Astrocyte of the cerebellum (primary cell): ENCODE data around the gene THEMIS.

Experiments used
- DNase-seq: peaks from one replicate; pipeline ENCODE4 v3.0.0-alpha.2; 2011; ENCODE audit warnings: low read depth
- H3K4me3 ChIP-seq: 2 replicates; pipeline ENCODE4 v1.5.1; 2011; ENCODE audit warnings: mild to moderate bottlenecking, low read depth, low read length, moderate library complexity
- in situ Hi-C: cut with HindIII; loops from 2 replicates; pipeline ENCODE4 v1.10.0; 2017; ENCODE audit warnings: low sequenced_read_pairs
- TF ChIP-seq, protein P1 (sequence below): IDR thresholded peaks from 2 replicates; pipeline ENCODE4 v1.5.1; 2012; ENCODE audit warnings: low read length, low read depth, moderate library complexity, mild to moderate bottlenecking; ENCODE audit errors: missing control alignments

Gene THEMIS

DNA sequence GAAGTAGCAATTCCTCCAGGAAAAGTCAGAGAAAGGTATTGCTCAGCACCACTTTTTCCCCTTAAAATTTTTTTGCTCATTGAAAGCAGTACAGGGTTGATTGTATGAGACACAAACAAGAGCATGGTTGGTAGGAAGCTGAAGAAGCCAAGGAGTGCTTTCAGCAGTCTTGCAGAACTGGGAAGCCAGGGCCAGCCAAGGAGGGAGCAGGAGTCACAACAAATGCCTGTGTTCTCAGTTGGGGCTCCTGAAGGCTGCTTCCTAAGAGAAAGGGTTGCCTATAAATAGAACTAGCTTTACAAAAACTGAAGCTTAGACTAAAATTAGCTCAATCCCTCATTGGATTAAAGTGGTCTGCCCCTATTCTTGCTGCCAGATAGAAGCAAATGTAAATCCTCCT, 3.3 kb upstream of the THEMIS start:
- TF ChIP-seq, protein P1, sequence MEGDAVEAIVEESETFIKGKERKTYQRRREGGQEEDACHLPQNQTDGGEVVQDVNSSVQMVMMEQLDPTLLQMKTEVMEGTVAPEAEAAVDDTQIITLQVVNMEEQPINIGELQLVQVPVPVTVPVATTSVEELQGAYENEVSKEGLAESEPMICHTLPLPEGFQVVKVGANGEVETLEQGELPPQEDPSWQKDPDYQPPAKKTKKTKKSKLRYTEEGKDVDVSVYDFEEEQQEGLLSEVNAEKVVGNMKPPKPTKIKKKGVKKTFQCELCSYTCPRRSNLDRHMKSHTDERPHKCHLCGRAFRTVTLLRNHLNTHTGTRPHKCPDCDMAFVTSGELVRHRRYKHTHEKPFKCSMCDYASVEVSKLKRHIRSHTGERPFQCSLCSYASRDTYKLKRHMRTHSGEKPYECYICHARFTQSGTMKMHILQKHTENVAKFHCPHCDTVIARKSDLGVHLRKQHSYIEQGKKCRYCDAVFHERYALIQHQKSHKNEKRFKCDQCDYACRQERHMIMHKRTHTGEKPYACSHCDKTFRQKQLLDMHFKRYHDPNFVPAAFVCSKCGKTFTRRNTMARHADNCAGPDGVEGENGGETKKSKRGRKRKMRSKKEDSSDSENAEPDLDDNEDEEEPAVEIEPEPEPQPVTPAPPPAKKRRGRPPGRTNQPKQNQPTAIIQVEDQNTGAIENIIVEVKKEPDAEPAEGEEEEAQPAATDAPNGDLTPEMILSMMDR, result no peak
- DNase-seq, result no peak
- in situ Hi-C loops, result no loop called here
- no peak overlapping the region for H3K4me3 ChIP-seq

DNA sequence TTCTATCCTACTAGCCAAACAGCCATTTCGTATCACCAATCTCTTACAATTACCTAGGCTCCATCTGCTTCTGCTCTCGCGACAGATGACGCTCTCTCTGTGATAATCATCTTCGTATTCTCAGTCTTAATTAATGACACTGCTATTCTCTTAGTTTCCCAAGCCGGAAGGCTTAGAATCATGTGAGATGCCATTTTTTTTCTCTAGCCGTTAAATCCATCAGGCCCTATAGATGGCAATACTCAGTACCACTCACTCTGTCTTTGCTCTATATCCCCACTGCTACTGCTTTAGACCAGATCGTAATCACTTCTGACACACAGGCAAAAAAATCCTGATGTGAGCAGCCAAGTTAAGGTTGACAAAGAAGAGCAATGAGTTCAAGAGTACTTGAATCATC, 2.1 kb upstream of the THEMIS start:
- H3K4me3 ChIP-seq, result no peak overlapping the region
- no peak for DNase-seq
- in situ Hi-C loops, result no loop called here
- TF ChIP-seq, protein P1, result no peak

DNA sequence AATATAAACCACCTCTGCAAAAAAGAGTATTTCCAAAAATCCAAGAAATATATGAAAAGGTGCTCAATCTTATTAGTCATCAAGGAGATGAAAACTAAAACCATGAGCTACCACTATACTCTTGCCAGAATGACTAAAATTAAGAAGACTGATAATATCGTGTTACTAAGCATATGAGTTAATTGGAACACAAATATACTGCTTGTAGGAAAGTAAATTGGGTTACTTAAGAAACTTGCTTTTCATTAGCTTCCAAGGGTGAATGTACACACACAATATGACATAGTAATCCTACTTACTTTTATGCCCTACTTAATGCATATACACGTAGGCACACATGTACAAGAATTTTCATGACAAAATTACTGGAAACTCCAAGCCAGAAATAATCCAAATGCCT, 3.4 kb downstream of the THEMIS start:
- in situ Hi-C loops, result no loop called here

DNA sequence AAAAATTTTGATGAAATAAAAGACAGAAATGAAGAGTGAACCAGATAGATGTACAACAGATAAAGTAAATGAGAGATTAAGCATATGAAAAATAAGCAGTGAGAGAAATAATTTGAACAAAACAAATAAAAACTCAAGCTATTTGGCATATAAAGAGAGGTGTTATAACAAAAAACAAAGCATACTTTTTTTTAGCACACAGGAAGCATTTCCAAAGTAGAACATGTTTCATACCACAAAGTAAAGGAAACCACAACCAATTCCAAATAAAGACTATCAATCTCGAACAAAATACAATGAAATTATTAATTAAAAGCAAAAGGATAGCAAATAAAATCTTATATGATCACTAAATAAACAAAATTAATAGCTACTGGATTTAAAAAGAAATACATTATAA, 6.8 kb downstream of the THEMIS start:
- TF ChIP-seq, protein P1, result no peak
- in situ Hi-C loops, result no loop called here
- no peak for DNase-seq
- no peak overlapping the region for H3K4me3 ChIP-seq

More for the DNA sequence above, 3.4 kb downstream of the THEMIS start:
- TF ChIP-seq, protein P1, result no peak
- H3K4me3 ChIP-seq, result no peak overlapping the region
- no peak for DNase-seq

DNA sequence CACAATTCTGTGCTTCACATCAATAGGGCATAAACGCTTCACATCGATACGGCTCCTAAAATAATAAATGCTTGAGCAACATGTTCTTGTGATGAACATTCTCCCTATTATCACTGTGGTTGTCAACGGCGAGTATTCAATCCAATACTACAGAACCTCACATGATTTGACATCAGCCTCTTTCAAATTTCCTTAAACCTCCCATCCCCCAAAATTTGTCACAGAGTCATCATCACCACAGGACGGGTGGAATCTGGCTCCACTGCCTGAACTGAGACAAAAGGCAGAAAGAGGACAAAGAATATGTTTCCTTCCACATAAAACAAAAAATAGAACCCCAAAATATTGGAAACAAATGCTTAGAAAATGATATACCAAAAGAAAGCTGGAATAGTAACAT, 7.3 kb downstream of the THEMIS start:
- TF ChIP-seq, protein P1, result no peak
- no peak overlapping the region for H3K4me3 ChIP-seq
- in situ Hi-C loops, result no loop called here
- DNase-seq, result no peak

DNA sequence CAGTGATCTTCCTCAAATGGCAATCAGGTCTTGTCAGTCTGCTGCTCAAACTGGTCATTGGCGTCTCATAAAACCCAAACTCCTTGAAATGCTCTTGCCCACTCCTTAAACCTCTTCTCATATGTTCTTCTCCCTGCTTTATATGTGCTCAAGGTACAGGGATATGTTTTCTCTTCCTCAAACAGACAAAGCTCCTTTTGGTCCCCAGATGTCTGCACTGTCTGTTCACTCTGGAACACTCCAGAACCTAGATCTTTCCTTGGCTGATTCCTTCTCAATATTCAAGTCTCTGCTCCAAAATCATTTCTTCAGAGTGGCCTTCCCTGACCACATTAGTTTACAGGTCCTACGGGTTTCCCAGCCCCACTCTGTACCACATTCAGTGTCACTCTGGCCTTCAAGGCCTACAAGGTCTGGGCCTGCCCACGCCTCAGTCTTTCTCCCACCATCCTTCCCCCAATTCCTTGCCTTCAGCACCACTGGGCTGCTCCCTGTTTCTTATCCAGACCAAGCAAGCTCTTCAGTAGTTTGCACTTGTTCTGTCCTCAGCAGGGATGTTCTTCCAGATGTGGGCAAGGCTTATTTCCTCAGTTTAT, 9.0 kb downstream of the THEMIS start:
- in situ Hi-C loops, result no loop called here
- H3K4me3 ChIP-seq, result no peak overlapping the region
- TF ChIP-seq, protein P1, result no peak
- no peak for DNase-seq

DNA sequence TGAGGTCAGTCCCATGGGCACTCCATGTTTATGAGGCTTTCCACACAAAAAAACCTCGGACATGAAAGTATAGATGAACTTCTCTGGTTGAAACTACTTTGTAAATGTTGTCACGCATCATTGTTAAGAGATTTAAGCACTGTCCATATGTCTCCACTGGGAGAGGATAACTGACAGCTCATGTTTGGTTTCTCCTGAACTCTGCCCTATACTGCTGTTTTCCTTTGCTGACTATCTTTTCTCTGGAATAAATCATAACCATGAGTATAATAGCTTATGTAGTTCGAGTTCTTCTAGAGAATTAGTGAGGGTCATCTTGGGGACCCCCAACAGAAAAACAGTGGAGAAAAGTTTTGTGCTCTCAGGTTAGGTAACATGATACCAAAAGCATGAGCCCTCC, 14.3 kb downstream of the THEMIS start:
- no peak overlapping the region for H3K4me3 ChIP-seq
- DNase-seq, result no peak
- in situ Hi-C loops, result no loop called here
- TF ChIP-seq, protein P1, result no peak
